Upper lobe of left lung (tissue), 6 donors: Measurements from ENCODE around the gene RGS12. TPM values are rescaled to one million over a fixed set of nuclear protein-coding genes. Genes with fewer than 3 reads are reported as not detected.

Source experiments
- ATAC-seq, 2 donors: fragments of 200-7000 bp; cut with Tn5 transposase; one replicate each; pipeline ENCODE4 v1.9.1; 2022; ENCODE audit warnings: mild to moderate bottlenecking in 2 of 2, moderate library complexity in 2 of 2; ENCODE audit not compliant: low FRiP score in 2 of 2
- DNase-seq, 2 donors: peaks; one replicate each; pipeline ENCODE4 v3.0.0-alpha.2; 2019 to 2020
- H3K27ac ChIP-seq, 4 donors: fragments of 200-600 bp; sonication (generic); one replicate each; pipeline ENCODE4 v1.5.1; 2016 to 2019
- H3K27me3 ChIP-seq, 4 donors: fragments of 200-600 bp; sonication (generic); one replicate each; pipeline ENCODE4 v1.5.1; 2017 to 2019
- H3K36me3 ChIP-seq, 4 donors: fragments of 200-600 bp; sonication (generic); one replicate each; pipeline ENCODE4 v1.5.1; 2016 to 2019
- H3K4me1 ChIP-seq, 4 donors: fragments of 200-600 bp; sonication (generic); one replicate each; pipeline ENCODE4 v1.5.1; 2018 to 2019
- H3K4me3 ChIP-seq, 4 donors: fragments of 200-600 bp; sonication (generic); one replicate each; pipeline ENCODE4 v1.5.1; 2017 to 2019; ENCODE audit warnings: mild to moderate bottlenecking in 2 of 4, moderate library complexity in 1 of 4
- H3K9me3 ChIP-seq, 4 donors: fragments of 200-600 bp; sonication (generic); one replicate each; pipeline ENCODE4 v1.5.1; 2018 to 2019
- CTCF ChIP-seq, 6 experiments: fragments of 450-650 bp in 4 of 6; fragments of 200-600 bp in 2 of 6; sonication (generic) in 2 of 6; IDR thresholded peaks; one replicate each; pipeline ENCODE4 v1.5.1; 2016 to 2019; ENCODE audit warnings: antibody characterized with exemption in 6 of 6
- EP300 ChIP-seq, 4 donors: sonication (generic); formaldehyde crosslinking; IDR thresholded peaks; one replicate each; pipeline ENCODE4 v1.5.1; 2017; ENCODE audit warnings: antibody characterized with exemption in 4 of 4, control low read depth in 2 of 4
- POLR2A ChIP-seq, 4 donors: fragments of 450-650 bp; IDR thresholded peaks; one replicate each; pipeline ENCODE4 v1.5.1; 2016 to 2017; ENCODE audit warnings: antibody characterized with exemption in 4 of 4, mild to moderate bottlenecking in 2 of 4
- POLR2AphosphoS5 ChIP-seq, 2 donors: sonication (generic); formaldehyde crosslinking; IDR thresholded peaks; one replicate each; pipeline ENCODE4 v1.5.1; 2017; ENCODE audit warnings: antibody characterized with exemption in 2 of 2
- WGBS, 2 donors: methylation state at CpG; one replicate each; pipeline ENCODE4 v1.1.5; 2017 to 2018; 5-methylcytosine and 5-hydroxymethylcytosine counted together
- total RNA-seq, 6 donors: library from RNA; depleted of rRNA in 4 of 6; stranded (reverse); fragments of >200 nt in 4 of 6; gene quantifications; one replicate each; pipeline versions ENCODE4 v1.1.0 to v1.2.1, GENCODE V29; 2016 to 2021
- donor health status: DM: no; HTN: no; CAD: no; lungs with moderate emphysema.
- donor health status: DM: no; HTN: yes; CAD: no; lungs with severe emphysema.

The RGS12 gene
- total RNA-seq, 6 donors from 2014 or later: 17.8 to 124 (median 49.7) TPM

GRCh38 chr4:3316146-3316545 is 23.3 kb downstream of the RGS12 start:
- TF ChIP-seq CTCF (IDR thresholded peaks at IDR 0.05) (no peak), EP300 (IDR thresholded peaks at IDR 0.05) (no peak), POLR2AphosphoS5 (IDR thresholded peaks at IDR 0.05) (no peak), POLR2A (IDR thresholded peaks at IDR 0.05) (no peak)
- no peak for ATAC-seq
- no peaks in the 10 kb centered on the region for H3K27me3 ChIP-seq
- DNase-seq: peak in 1 of 2 donors; percentile 52
- no peak overlapping the region for H3K27ac ChIP-seq
- H3K36me3 ChIP-seq: peaks cover 0 to 22% (median 15%) of the 10 kb centered on the region in 4 donors
- peaks cover 4 to 13% (median 12%) of the 10 kb centered on the region in 4 donors for H3K4me1 ChIP-seq
- 95 to 96% methylated on average over 18 of the region's 18 CpGs for WGBS, 2 donors
- no peaks in the 10 kb centered on the region for H3K9me3 ChIP-seq
- H3K4me3 ChIP-seq: no peak overlapping the region

DNA sequence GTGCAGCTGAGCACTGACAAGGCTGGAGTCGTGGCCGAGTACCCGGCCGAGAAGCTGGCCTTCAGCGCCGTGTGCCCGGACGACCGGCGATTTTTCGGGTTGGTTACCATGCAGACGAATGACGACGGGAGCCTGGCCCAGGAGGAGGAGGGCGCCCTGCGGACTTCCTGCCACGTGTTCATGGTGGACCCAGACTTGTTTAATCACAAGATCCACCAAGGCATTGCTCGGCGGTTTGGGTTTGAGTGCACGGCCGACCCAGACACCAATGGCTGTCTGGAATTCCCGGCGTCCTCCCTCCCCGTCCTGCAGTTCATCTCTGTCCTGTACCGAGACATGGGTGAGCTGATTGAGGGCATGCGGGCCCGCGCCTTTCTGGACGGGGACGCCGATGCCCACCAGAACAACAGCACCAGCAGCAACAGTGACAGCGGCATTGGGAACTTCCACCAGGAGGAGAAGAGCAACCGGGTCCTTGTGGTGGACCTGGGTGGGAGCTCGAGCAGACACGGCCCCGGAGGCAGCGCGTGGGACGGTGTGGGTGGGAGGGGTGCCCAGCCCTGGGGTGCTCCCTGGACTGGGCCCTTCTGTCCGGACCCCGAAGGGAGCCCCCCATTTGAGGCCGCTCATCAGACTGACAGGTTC is 24.3 kb downstream of the RGS12 start:
- no peaks in the 10 kb centered on the region for H3K27me3 ChIP-seq
- DNase-seq (peak in 1 of 2 donors; percentile 80), ATAC-seq (no peak)
- no peak overlapping the region for H3K4me3 ChIP-seq
- WGBS, 2 donors: 96 to 97% methylated on average over 29 to 41 of the region's 42 CpGs
- peaks cover 0 to 22% (median 15%) of the 10 kb centered on the region in 4 donors for H3K36me3 ChIP-seq
- no peaks in the 10 kb centered on the region for H3K9me3 ChIP-seq
- peaks cover 7 to 21% (median 16%) of the 10 kb centered on the region in 4 donors for H3K4me1 ChIP-seq
- TF ChIP-seq EP300 (IDR thresholded peaks at IDR 0.05) (no peak), POLR2A (IDR thresholded peaks at IDR 0.05) (no peak), POLR2AphosphoS5 (IDR thresholded peaks at IDR 0.05) (no peak), CTCF (IDR thresholded peaks at IDR 0.05) (no peak)
- no peak overlapping the region for H3K27ac ChIP-seq

- Histone ChIP-seq H3K4me1 (peaks cover 7 to 22% (median 16%) of the 10 kb centered on the region in 4 donors), H3K36me3 (peaks cover 0 to 22% (median 15%) of the 10 kb centered on the region in 4 donors), H3K9me3 (no peaks in the 10 kb centered on the region), H3K4me3 (no peak overlapping the region), H3K27ac (no peak overlapping the region), H3K27me3 (no peaks in the 10 kb centered on the region)
- DNase-seq (peak in 1 of 2 donors; percentile 70), ATAC-seq (no peak)
- TF ChIP-seq POLR2A (IDR thresholded peaks at IDR 0.05) (no peak), POLR2AphosphoS5 (IDR thresholded peaks at IDR 0.05) (no peak), EP300 (IDR thresholded peaks at IDR 0.05) (no peak), CTCF (IDR thresholded peaks at IDR 0.05) (no peak)
- 87 to 100% methylated on average over 1 to 22 of the region's 22 CpGs for WGBS, 2 donors
Observed at GRCh38 chr4:3317656-3318211, 24.9 kb downstream of the RGS12 start.

GRCh38 chr4:3318561-3319021 is 25.8 kb downstream of the RGS12 start:
- 83 to 90% methylated on average over 3 to 10 of the region's 10 CpGs for WGBS, 2 donors
- DNase-seq: peak in 1 of 2 donors; percentile 64

More at GRCh38 chr4:3318561-3319021, 25.8 kb downstream of the RGS12 start:
- TF ChIP-seq CTCF (IDR thresholded peaks at IDR 0.05) (no peak), POLR2AphosphoS5 (IDR thresholded peaks at IDR 0.05) (no peak), EP300 (IDR thresholded peaks at IDR 0.05) (no peak), POLR2A (IDR thresholded peaks at IDR 0.05) (no peak)
- no peaks in the 10 kb centered on the region for H3K9me3 ChIP-seq
- H3K4me1 ChIP-seq: peaks cover 7 to 22% (median 16%) of the 10 kb centered on the region in 4 donors
- no peak overlapping the region for H3K4me3 ChIP-seq
- no peaks in the 10 kb centered on the region for H3K27me3 ChIP-seq
- peak overlapping the region in 1 of 4 donors; percentile 33 for H3K27ac ChIP-seq
- ATAC-seq: no peak
- peaks cover 0 to 22% (median 15%) of the 10 kb centered on the region in 4 donors for H3K36me3 ChIP-seq
